ENCODE measurements around the gene SPATA6L. TPM values are rescaled to one million over a fixed set of nuclear protein-coding genes. Genes with fewer than 3 reads are reported as not detected.
A peak's percentile ranks its signal among the peaks of the same experiment; 100 is the strongest.

Gene SPATA6L
- total and polyA plus RNA-seq, 2 of the 13 experiments (the other 11 are each of a cell fraction or from before 2014, with no cell fraction given): 1.1 to 1.9 TPM

DNA sequence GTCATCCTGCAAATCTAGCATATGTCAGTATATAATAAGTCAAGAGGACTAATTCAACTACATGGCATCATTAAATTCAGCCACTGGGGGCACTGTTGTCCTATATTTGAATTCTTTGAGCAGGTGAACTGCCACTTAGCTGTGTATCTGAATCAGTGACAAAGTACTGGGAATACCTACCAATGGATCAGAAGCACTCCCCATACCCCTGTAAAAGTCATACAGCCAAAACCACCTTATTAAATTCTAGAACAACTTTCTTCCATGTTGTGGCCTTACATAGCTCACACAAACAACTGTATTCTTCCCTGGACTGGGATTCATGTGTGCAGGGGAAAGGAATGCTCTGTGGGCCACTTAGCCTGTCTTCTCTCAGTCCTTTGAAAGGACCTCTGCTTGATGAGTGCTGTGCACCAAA is 61.6 kb downstream of the SPATA6L start:
- CTCF ChIA-PET (ENCODE audit: low intra/inter-chr PET ratio, low total read pairs): interaction anchor here (0.8 to 1.2 kb wide), 4 partner anchors 35 to 384 kb away, joined by 3 to 4 read pairs (median 4); no protein-coding TSS in a partner anchor
- in situ Hi-C loops (cut with HindIII; ENCODE audit: extremely low pct_ligation_motif_present, low pct_unique_long_range_greater_than_20kb): loop anchor here (5.0 kb wide), 1 partner anchor 383 kb away; the partner anchor contains the start of gene JAK2
- no peak overlapping the region for H3K9ac ChIP-seq (ENCODE audit: insufficient read depth, low read depth, low read length)
- 0 out of 2 replicates have a peak, but pooled peaks have one; percentile 23 for TF ChIP-seq RAD21 (CRISPR knock-in tag; IDR thresholded peaks at IDR 0.05)
- TF ChIP-seq NFE2 (CRISPR knock-in tag; IDR thresholded peaks at IDR 0.05): no peak
- TF ChIP-seq, protein P1, sequence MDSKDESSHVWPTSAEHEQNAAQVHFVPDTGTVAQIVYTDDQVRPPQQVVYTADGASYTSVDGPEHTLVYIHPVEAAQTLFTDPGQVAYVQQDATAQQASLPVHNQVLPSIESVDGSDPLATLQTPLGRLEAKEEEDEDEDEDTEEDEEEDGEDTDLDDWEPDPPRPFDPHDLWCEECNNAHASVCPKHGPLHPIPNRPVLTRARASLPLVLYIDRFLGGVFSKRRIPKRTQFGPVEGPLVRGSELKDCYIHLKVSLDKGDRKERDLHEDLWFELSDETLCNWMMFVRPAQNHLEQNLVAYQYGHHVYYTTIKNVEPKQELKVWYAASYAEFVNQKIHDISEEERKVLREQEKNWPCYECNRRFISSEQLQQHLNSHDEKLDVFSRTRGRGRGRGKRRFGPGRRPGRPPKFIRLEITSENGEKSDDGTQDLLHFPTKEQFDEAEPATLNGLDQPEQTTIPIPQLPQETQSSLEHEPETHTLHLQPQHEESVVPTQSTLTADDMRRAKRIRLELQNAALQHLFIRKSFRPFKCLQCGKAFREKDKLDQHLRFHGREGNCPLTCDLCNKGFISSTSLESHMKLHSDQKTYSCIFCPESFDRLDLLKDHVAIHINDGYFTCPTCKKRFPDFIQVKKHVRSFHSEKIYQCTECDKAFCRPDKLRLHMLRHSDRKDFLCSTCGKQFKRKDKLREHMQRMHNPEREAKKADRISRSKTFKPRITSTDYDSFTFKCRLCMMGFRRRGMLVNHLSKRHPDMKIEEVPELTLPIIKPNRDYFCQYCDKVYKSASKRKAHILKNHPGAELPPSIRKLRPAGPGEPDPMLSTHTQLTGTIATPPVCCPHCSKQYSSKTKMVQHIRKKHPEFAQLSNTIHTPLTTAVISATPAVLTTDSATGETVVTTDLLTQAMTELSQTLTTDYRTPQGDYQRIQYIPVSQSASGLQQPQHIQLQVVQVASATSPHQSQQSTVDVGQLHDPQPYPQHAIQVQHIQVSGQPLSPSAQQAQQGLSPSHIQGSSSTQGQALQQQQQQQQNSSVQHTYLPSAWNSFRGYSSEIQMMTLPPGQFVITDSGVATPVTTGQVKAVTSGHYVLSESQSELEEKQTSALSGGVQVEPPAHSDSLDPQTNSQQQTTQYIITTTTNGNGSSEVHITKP (CRISPR knock-in tag; IDR thresholded peaks at IDR 0.05; ENCODE audit: low read depth): no peak
- TF ChIP-seq ZNF24 (IDR thresholded peaks at IDR 0.05): no peak
- TF ChIP-seq SMAD1 (CRISPR knock-in tag; IDR thresholded peaks at IDR 0.05; ENCODE audit: borderline replicate concordance, low read depth): no peak
- TF ChIP-seq ZKSCAN5 (CRISPR knock-in tag; IDR thresholded peaks at IDR 0.05): no peak
- TF ChIP-seq ZSCAN20 (CRISPR knock-in tag; IDR thresholded peaks at IDR 0.05; ENCODE audit: borderline replicate concordance): no peak
- no peak for TF ChIP-seq REPIN1 (CRISPR knock-in tag; IDR thresholded peaks at IDR 0.05; ENCODE audit: borderline replicate concordance, low read depth)
- no peak for TF ChIP-seq ZC3H4 (CRISPR knock-in tag; IDR thresholded peaks at IDR 0.05; ENCODE audit: borderline replicate concordance)
- no peak for TF ChIP-seq FOXC1 (CRISPR knock-in tag; IDR thresholded peaks at IDR 0.05; ENCODE audit: borderline replicate concordance)
- TF ChIP-seq HNRNPH1 (optimal IDR thresholded peaks at IDR 0.05; ENCODE audit: low read depth, low read length): no peak
- no peak for TF ChIP-seq CCAR2 (optimal IDR thresholded peaks at IDR 0.05; ENCODE audit: low read depth, low read length)
- peak; percentile 81 for TF ChIP-seq STAG1 (CRISPR knock-in tag; IDR thresholded peaks at IDR 0.05)
- TF ChIP-seq SMC3 (IDR thresholded peaks at IDR 0.05; ENCODE audit: low read length): peak; percentile 50

More for the DNA sequence above, 61.6 kb downstream of the SPATA6L start:
- H3K4me1 ChIP-seq (ENCODE audit: insufficient read depth, low read length): no peaks in the 10 kb centered on the region
- intact Hi-C loops (cut with micrococcal nuclease; ENCODE audit: unreplicated experiment): loop anchor here (5.0 kb wide), 2 partner anchors 38 to 158 kb away; no protein-coding TSS in a partner anchor
- no peaks in the 10 kb centered on the region for H3K9me3 ChIP-seq (ENCODE audit: low read length)
- no peaks in the 10 kb centered on the region for H3K27me3 ChIP-seq (ENCODE audit: control insufficient read depth in 1 of 2, insufficient read depth in 2 of 2, low read length in 2 of 2)
- H3K36me3 ChIP-seq (replicated peaks in 1 of 2; ENCODE audit: control insufficient read depth in 1 of 2, insufficient read depth in 2 of 2, low read length in 2 of 2): no peaks in the 10 kb centered on the region
- H3K4me3 ChIP-seq (replicated peaks in 1 of 3; ENCODE audit: insufficient read depth in 1 of 3, low read depth in 2 of 3, low read length in 3 of 3): no peak overlapping the region
- no peaks in the 10 kb centered on the region for H4K20me1 ChIP-seq (ENCODE audit: insufficient read depth, low read length)
- no peak overlapping the region for H3K27ac ChIP-seq (ENCODE audit: extremely low read length, insufficient read depth, low read length)
- no TSS peak for BruUV-seq (replicated peaks)
- ATAC-seq (peak; percentile 97), DNase-seq (ENCODE audit: low spot score) (peak; percentile 75), FAIRE-seq (peak; percentile 50)
- no peak overlapping the region for H2AFZ ChIP-seq (ENCODE audit: low read length)
- POLR2A ChIA-PET: interaction anchor here (0.6 kb wide), 1 partner anchor 73 kb away, joined by 4 read pairs; no protein-coding TSS in a partner anchor
- H3K4me2 ChIP-seq (ENCODE audit: low read depth, low read length): no peak overlapping the region
- H3K79me2 ChIP-seq (ENCODE audit: insufficient read depth, low read length): no peaks in the 10 kb centered on the region

Measured in HepG2 (cell line).